NCI-H187 (cell line): Measurements from ENCODE around the gene LIN37.
"Not testable (repeated sequence)": the region's sequence is repeated elsewhere in the genome, so short reads cannot be mapped to it uniquely, and the experiment has no call there.

Experiments used
- DNase-seq, 2 experiments: peaks; one replicate each; lab custom pipeline; 2025; lab: John Stamatoyannopoulos, UW

The LIN37 gene

DNA sequence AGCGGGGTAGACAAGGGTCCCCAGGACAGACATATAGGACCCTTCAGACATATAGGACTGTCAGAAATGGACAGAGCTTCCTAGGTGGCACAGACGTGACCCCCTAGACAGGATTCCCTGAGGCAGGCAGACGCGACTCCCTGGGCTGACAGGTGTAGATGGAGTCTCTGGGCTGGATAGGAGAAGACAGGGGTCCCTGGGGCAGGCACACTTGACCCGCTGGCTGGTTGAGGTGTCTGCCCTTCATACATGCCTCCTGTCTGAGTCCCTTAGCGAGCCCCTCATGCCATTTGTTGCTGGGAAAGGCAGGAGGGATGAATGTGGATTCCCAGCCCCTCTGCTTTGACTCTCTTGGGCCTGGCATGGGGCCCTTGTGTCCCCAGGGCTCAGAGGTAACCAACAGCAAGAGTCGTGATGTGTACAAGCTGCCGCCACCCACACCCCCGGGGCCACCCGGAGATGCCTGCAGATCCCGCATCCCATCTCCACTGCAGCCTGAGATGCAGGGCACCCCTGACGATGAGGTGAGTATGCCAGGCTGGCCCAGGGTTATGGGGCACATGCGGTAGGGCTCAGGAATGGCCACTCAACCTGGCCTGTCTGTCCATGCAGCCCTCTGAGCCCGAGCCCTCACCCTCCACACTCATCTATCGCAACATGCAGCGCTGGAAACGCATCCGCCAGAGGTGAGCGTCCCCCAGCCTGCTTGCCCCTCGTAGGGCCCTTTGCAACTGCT is 5.4 kb downstream of the LIN37 start:
- DNase-seq: no peak

DNA sequence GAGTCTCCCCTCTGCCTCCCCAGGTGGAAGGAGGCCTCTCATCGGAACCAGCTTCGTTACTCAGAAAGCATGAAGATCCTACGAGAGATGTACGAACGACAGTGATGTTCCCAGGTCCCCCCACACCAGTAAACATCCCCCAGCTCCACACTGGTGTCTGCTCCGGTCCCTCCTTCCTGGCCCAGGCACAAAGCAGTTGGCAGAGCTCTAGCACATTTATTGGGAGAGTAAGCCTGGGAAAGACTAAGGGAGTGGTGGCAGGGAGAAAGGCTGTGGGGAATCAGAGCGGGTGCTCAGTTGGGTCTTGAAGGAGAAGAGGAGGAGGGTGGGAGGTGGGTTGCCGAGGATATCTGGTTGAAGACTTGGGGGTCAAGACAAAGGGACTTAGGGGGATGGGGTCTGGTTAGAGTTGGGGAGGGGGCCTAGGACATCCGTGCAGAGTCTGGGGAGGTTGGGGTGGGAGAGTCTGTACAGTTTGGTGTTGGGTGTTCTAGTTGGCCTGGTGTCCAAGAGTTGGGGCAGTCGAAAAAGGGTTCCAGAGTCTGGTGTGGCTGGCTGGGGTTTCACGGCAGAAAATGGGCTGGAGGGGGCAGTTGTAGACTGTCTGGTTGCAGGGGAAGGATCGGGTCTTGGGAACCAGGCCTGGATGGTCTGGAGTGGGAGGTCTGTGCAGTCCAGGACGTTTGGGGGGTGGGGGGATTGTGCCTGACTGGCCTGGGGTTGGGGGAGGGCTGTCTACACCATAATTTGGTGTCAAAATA is 6.2 kb downstream of the LIN37 start:
- DNase-seq: no peak

DNA sequence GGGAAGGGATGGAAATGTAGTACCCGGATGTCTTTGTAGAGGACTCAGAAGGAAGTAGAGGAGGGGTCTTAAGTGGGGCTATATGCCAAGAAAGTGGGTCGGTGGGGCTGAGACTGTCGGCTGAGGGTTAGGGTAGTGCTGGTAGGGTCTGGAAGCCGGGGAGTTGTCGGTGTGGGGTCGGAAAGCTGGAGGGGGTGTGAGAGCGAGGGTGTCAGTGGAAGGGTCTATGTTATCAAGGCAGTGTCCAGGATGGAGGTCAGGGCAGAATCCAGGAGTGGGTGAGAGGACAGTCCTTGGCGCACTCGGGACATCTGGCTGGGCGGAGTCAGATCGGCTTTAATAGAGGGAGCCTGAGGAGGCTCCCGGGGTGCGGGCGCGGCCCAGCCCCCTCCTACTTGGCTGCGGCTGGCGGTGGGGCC is 6.8 kb downstream of the LIN37 start:
- no peak for DNase-seq

- DNase-seq: no peak
Observed at GRCh38 chr19:35755550-35756376, 7.4 kb downstream of the LIN37 start.

GRCh38 chr19:35756377-35757230 is 8.2 kb downstream of the LIN37 start, which contains the start of gene HSPB6:
HSPB6 (minus strand) TSS chr19:35757029; CDS start chr19:35757008, 21 bp downstream.
- no peak for DNase-seq

DNA sequence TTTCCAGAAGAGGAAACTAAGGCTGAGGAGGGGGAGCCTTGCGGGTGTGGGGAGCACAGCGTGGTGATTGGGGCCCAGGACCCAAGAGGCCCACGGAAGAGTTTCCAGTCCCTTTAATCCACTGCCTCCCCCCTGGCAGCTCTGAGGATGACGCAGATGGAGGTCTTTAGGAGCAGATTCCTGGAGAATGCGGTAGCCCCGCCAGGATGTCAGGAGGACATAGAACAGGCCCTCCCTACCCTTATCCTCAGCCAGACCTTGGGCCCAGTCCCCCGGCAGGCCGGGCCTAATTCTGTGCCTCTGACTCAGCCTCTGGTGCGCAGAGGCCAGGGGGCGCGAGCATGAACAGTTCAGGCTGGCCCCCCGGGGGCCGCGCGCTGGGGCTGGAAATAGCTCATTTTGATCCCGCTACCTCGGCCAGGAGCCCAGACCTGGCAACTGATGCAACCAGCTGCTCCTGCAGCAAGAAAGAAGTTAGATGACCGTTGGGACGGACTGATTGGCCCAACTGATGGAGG is 8.9 kb downstream of the LIN37 start:
- no peak for DNase-seq

GRCh38 chr19:35757749-35758608 is 9.6 kb downstream of the LIN37 start, which contains the start of gene PROSER3:
PROSER3 (plus strand) TSS chr19:35758176; CDS start chr19:35758216, 40 bp downstream.
- peak; percentile 97 to 98 for DNase-seq

GRCh38 chr19:35759697-35760096 is 11.3 kb downstream of the LIN37 start:
- no peak for DNase-seq

DNA sequence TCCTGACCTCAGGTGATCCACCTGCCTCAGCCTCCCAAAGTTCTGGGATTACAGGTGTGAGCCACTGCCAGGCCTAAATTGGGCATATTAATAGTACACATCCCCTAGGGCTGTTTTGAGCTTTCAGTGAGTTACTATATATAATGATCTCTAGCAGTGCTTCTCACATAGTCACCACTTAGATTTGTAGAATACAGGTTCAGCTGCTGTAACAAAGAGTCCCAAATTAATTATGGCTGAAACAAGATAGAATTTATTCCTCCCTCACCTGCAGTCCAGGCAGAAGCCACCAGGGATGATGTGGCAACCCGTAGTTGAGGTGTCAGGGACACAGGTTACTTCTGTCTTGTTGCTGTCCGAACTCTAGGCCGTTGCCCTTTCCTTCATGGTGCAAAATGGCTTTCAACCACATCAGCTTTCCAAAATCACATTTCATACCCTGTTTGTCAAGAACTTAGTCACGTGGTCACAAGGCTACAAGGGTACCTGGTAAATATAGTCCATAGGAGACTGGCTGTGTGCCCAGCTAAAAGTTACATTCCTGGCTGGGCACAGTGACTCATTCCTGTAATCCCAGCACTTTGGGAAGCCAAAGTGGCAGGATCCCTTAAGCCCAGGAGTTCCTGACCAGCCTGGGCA is 12.5 kb downstream of the LIN37 start:
- DNase-seq: no peak

GRCh38 chr19:35764432-35765315 is 16.3 kb downstream of the LIN37 start:
- no peak for DNase-seq

DNA sequence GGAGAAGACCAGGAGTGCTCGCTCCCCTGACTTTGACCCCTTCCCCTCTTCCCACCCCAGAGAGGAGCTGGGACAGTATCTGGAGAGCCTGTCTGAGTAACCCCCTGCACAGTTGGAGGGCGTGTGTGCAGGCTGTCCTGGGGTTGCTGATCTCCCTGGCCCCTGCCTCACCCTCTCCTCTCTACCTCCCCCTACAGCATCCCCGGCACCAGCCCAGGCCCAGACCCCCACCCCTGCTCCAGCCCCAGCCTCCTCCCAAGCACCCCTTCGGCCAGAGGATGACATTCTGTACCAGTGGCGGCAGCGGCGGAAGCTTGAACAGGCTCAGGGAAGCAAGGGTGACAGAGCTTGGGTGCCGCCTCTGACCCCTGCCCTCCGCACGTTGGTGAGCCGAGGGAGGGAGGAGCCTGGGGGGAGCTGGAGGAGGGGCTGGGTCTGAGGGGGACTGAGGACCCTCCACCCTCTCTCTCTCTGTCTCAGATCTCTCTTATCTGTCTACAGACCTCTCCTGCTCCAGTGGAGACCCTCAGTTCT is 18.3 kb downstream of the LIN37 start:
- DNase-seq: no peak

DNA sequence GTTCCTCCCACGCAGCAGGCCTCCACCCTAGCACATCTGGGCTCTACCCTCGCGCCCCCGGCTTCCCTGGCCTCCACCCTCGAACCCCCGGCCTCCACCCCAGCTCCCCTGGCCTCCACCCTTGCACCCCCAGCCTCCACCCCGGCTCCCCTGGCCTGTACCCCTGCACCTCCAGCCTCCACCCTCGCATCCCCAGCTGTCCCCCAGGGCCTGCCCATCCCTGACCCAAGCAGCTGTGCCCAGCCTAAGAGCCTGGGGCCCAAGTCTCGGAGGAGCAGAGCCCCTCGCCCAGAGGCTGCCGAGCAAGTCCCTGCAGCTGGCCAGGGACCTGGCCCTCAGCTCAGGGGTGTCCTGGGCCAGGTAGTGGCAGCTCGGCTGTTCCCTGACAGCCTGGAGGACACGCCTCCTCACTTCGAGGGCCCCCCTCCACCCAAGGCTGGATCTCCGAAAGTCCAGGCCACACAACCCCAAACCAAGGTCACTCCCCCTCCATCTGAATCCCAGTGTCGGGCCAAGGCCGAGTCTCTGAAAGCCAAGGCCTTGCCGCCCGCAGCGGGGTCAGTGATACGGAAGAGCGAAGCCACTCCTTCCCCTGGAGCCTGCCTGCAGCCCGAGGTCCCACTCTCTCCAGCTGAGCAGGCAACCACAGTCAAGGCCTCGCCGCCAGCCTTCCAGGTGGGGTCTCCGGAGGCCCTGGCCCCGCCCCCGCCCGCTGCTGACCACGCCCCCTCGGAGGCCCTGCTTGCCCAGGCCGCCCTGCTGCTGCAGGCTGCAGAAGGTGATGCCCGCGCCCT is 19.1 kb downstream of the LIN37 start:
- no peak for DNase-seq

DNA sequence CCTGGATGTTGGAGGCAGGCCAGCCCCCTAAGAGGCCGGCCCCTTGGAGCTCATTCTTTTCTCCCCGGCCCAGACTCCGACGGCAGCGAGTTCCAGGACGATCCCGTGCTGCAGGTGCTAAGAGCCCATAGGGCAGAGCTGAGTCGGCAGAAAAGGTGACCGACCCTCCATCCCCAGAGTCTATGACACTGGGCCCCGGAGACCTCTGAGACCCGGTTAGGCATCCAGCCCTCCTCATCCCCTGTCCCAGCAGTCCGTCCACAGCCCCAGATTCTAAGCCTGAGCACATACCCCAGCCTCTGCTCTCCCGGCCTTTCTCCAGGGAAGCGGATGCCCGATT is 19.7 kb downstream of the LIN37 start:
- DNase-seq: no peak

- DNase-seq: not testable (repeated sequence)
Observed at GRCh38 chr19:35772362-35772761, 24.0 kb downstream of the LIN37 start.

DNA sequence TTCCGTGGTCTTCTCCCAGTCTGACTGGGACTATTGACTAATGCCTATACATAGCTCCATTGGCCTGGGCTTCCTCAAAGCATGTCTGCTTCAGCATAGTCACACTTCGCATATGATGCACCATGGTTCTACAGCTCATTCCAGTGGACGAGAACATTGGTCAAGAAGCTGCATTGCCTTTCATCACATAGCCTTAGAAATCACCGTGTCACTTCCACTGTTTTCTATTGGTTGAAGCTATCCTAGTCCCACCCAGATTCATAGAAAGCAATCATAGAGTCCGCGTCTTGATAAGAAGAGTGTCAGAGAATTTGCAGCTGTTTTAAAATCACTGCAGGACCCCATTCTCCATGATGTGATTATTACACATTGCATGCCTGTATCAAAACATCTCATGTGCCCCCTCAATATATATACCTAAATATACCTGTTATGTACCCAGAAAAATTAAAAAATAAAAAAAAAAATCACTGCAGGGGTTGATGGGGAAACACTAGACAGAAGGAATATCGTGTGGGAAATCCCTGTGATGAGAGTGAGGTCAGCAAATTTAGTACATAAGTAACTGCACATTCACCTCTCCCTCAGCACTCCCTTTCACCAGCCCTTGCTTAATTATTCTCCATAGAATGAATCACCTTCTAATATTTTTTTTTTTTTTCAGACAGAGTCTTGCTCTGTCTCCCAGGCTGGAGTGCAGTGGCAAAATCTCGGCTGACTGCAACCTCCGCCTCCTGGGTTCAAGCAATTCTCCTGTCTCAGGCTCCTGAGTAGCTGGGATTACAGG is 24.8 kb downstream of the LIN37 start:
- no peak for DNase-seq

- DNase-seq: no peak
Observed at GRCh38 chr19:35774274-35775045, 26.1 kb downstream of the LIN37 start.
